HG02571 (cell line): Measurements from ENCODE around the gene MYLK.

Experiments
- ATAC-seq: cut with Tn5 transposase; IDR thresholded peaks from one replicate; pipeline ENCODE4 v1.9.1; 2021; ENCODE audit warnings: mild to moderate bottlenecking, moderate library complexity; ENCODE audit not compliant: unreplicated experiment

MYLK gene

GRCh38 chr3:123568034-123568433, 316.1 kb downstream of the MYLK start:
- ATAC-seq, result no peak

GRCh38 chr3:123564056-123564455, 320.1 kb downstream of the MYLK start:
- ATAC-seq, result no peak

- no peak for ATAC-seq
Observed at GRCh38 chr3:123562547-123562946, 321.6 kb downstream of the MYLK start.

- no peak for ATAC-seq
Observed at GRCh38 chr3:123561188-123561587, 322.9 kb downstream of the MYLK start.
